OCI-LY1 (cell line): ENCODE results near the gene NPAS2.

Source experiments
- H2AFZ ChIP-seq: fragments of 200-600 bp; sonication (generic), shearing (Covaris generic); 2 replicates; pipeline ENCODE4 v1.6.0; 2014; ENCODE audit warnings: antibody characterized with exemption, mild to moderate bottlenecking, low read length
- H3F3A ChIP-seq: fragments of 200-600 bp; sonication (generic), shearing (Covaris generic); 2 replicates; pipeline ENCODE4 v1.6.0; 2014; ENCODE audit warnings: mild to moderate bottlenecking, antibody characterized with exemption, low read length, moderate library complexity; ENCODE audit not compliant: insufficient read depth
- H3K27ac ChIP-seq: fragments of 200-600 bp; sonication (generic); 2 replicates; pipeline ENCODE4 v1.5.1; 2014; ENCODE audit warnings: low read length, mixed run types, mild to moderate bottlenecking, low read depth; ENCODE audit not compliant: poor library complexity, severe bottlenecking
- H3K27me3 ChIP-seq: fragments of 200-600 bp; sonication (generic); 2 replicates; pipeline ENCODE4 v1.6.0; 2014; ENCODE audit warnings: antibody characterized with exemption, mild to moderate bottlenecking, low read length, moderate library complexity; ENCODE audit not compliant: insufficient read depth
- H3K36me3 ChIP-seq: fragments of 200-600 bp; sonication (generic); 2 replicates; pipeline ENCODE4 v1.6.1; 2014; ENCODE audit warnings: mild to moderate bottlenecking, antibody characterized with exemption, low read length, moderate library complexity, mixed read lengths; ENCODE audit not compliant: insufficient read depth
- H3K4me1 ChIP-seq: fragments of 200-600 bp; sonication (generic); 2 replicates; pipeline ENCODE4 v1.5.1; 2014; ENCODE audit warnings: mild to moderate bottlenecking, low read length, moderate library complexity; ENCODE audit not compliant: insufficient read depth, severe bottlenecking
- H3K4me2 ChIP-seq: fragments of 200-600 bp; sonication (generic), shearing (Covaris generic); 2 replicates; pipeline ENCODE4 v1.6.1; 2014; ENCODE audit warnings: low read length
- H3K4me3 ChIP-seq: fragments of 200-600 bp; sonication (generic); 2 replicates; pipeline ENCODE4 v1.5.1; 2014; ENCODE audit warnings: low read length, low read depth, mild to moderate bottlenecking, mixed read lengths; ENCODE audit not compliant: poor library complexity, severe bottlenecking
- H3K79me2 ChIP-seq: fragments of 200-600 bp; shearing (Covaris generic); 2 replicates; pipeline ENCODE4 v1.6.1; 2016; ENCODE audit warnings: mixed run types, low read length, mixed read lengths; ENCODE audit not compliant: insufficient read depth
- H3K9ac ChIP-seq: fragments of 200-600 bp; sonication (generic), shearing (Covaris generic); 2 replicates; pipeline ENCODE4 v1.6.1; 2014; ENCODE audit warnings: mild to moderate bottlenecking, low read length, mixed read lengths
- H3K9me2 ChIP-seq: fragments of 200-600 bp; sonication (generic), shearing (Covaris generic); 2 replicates; pipeline ENCODE4 v1.6.1; 2014; ENCODE audit warnings: low read depth, mild to moderate bottlenecking, low read length, mixed read lengths
- H3K9me3 ChIP-seq: fragments of 200-600 bp; shearing (Covaris generic); 2 replicates; pipeline ENCODE4 v1.6.1; 2014; ENCODE audit warnings: low read length, mixed read lengths
- H4K20me1 ChIP-seq: fragments of 200-600 bp; sonication (generic), shearing (Covaris generic); 2 replicates; pipeline ENCODE4 v1.6.0; 2016; ENCODE audit warnings: mild to moderate bottlenecking, low read length; ENCODE audit not compliant: insufficient read depth
- EZH2 ChIP-seq: fragments of 200-600 bp; sonication (generic), shearing (Covaris generic); IDR thresholded peaks from 2 replicates; pipeline ENCODE4 v1.8.0; 2017; ENCODE audit warnings: borderline replicate concordance, mixed run types, mild to moderate bottlenecking, antibody characterized with exemption, low read length, moderate library complexity, mixed read lengths
- TF ChIP-seq, protein P1 (sequence below): fragments of 200-600 bp; sonication (generic), shearing (Covaris generic); IDR thresholded peaks from 2 replicates; pipeline ENCODE4 v1.5.1; 2017; ENCODE audit warnings: mild to moderate bottlenecking, antibody characterized with exemption, low read length, moderate library complexity, mixed read lengths

The NPAS2 gene

DNA sequence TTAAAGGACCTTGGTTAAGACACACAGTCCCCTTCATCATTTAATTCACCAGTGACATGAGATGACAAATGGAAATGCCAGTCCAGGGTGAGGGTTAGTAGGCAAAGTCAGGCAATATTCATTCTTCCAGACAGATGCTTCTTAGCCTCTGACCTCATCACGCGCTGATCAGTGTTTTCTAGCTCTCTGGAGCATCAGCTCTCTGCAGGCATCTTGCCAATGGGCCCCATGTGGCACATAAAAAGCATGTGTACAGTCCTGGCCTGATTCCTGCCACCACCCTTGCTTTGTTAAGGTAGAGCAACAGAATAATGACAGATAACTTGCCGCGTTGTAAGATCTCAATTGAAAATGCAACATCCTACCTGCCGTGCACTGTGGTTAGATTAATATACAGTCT, 20.3 kb upstream of the NPAS2 start:
- H4K20me1 ChIP-seq, result no peaks in the 10 kb centered on the region
- no peak overlapping the region for H3K4me2 ChIP-seq
- H3K9ac ChIP-seq, result no peak overlapping the region
- H3K9me2 ChIP-seq, result no peaks in the 10 kb centered on the region
- no peaks in the 10 kb centered on the region for H3F3A ChIP-seq
- no peak overlapping the region for H3K4me3 ChIP-seq
- H3K9me3 ChIP-seq, result no peaks in the 10 kb centered on the region
- H3K4me1 ChIP-seq, result no peaks in the 10 kb centered on the region
- no peak overlapping the region for H3K27ac ChIP-seq
- no peaks in the 10 kb centered on the region for H3K36me3 ChIP-seq
- 0 out of 2 replicates have a peak, but pooled peaks cover 6% of the 10 kb centered on the region for H3K27me3 ChIP-seq
- TF ChIP-seq, protein P1, sequence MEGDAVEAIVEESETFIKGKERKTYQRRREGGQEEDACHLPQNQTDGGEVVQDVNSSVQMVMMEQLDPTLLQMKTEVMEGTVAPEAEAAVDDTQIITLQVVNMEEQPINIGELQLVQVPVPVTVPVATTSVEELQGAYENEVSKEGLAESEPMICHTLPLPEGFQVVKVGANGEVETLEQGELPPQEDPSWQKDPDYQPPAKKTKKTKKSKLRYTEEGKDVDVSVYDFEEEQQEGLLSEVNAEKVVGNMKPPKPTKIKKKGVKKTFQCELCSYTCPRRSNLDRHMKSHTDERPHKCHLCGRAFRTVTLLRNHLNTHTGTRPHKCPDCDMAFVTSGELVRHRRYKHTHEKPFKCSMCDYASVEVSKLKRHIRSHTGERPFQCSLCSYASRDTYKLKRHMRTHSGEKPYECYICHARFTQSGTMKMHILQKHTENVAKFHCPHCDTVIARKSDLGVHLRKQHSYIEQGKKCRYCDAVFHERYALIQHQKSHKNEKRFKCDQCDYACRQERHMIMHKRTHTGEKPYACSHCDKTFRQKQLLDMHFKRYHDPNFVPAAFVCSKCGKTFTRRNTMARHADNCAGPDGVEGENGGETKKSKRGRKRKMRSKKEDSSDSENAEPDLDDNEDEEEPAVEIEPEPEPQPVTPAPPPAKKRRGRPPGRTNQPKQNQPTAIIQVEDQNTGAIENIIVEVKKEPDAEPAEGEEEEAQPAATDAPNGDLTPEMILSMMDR, result no peak
- TF ChIP-seq EZH2, result no peak
- no peaks in the 10 kb centered on the region for H3K79me2 ChIP-seq
- no peak overlapping the region for H2AFZ ChIP-seq

DNA sequence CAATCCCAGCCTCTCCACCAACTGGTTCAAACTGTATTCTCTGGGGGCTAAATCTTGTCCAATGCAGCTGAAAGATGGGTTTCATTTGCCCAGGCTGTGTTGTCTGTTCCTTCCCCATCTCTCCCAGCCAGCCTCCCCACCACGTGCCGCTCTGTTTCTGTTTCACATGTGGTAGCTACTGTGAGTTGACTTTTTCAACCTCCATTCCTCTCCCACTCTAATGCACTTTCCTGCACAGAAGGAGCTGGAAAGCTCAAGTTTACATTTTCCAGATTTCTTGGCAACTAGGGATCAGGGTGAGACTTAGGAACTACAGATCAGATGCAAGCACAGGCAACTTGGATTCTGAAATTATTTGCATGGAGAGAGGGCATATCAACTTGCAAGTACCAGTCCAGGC, 19.0 kb upstream of the NPAS2 start:
- no peak overlapping the region for H2AFZ ChIP-seq
- no peaks in the 10 kb centered on the region for H3K79me2 ChIP-seq
- TF ChIP-seq EZH2, result no peak
- TF ChIP-seq, protein P1, result no peak
- H3K9me3 ChIP-seq, result no peaks in the 10 kb centered on the region
- no peaks in the 10 kb centered on the region for H3F3A ChIP-seq
- no peak overlapping the region for H3K9ac ChIP-seq
- no peak overlapping the region for H3K4me2 ChIP-seq
- H4K20me1 ChIP-seq, result no peaks in the 10 kb centered on the region
- 0 out of 2 replicates have a peak, but pooled peaks cover 6% of the 10 kb centered on the region for H3K27me3 ChIP-seq
- H3K4me3 ChIP-seq, result no peak overlapping the region
- no peaks in the 10 kb centered on the region for H3K4me1 ChIP-seq
- H3K27ac ChIP-seq, result no peak overlapping the region
- no peaks in the 10 kb centered on the region for H3K9me2 ChIP-seq
- no peaks in the 10 kb centered on the region for H3K36me3 ChIP-seq

DNA sequence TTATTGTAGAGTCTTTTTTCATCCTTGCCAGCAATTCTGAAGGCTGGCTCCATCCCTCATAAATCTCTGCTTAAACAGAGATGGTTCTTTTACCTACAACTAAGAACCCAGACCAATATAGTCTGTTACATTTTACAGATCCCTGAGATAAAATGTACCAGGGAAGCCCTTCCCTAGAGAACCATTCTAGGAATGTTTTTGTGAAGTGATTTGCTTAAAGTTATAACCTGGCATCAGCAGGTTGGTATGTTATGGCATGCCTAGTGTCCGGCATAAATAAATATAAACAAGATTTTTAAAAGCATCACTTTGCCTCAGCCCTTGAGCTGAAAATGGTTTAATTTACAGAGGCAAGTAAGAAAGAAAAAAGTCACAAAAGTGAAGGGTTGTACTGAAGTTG, 18.5 kb upstream of the NPAS2 start:
- H3K4me1 ChIP-seq, result no peaks in the 10 kb centered on the region
- H3K27ac ChIP-seq, result no peak overlapping the region

More for the DNA sequence above, 18.5 kb upstream of the NPAS2 start:
- Histone ChIP-seq H3K27me3 (0 out of 2 replicates have a peak, but pooled peaks cover 6% of the 10 kb centered on the region), H3K9me3 (no peaks in the 10 kb centered on the region), H3K9me2 (no peaks in the 10 kb centered on the region), H3K9ac (no peak overlapping the region), H3K79me2 (no peaks in the 10 kb centered on the region), H3K4me3 (no peak overlapping the region), H2AFZ (no peak overlapping the region), H3K4me2 (no peak overlapping the region), H3K36me3 (no peaks in the 10 kb centered on the region), H4K20me1 (no peaks in the 10 kb centered on the region), H3F3A (no peaks in the 10 kb centered on the region)
- no peak for TF ChIP-seq EZH2
- TF ChIP-seq, protein P1, result no peak
